Vagina (tissue), 2 donors: ENCODE measurements around the gene LRRN1.

Source experiments
- CTCF ChIP-seq, 3 experiments: fragments of 450-650 bp in 2 of 3; fragments of 200-600 bp in 1 of 3; sonication (generic) in 1 of 3; IDR thresholded peaks; one replicate each; pipeline ENCODE4 v1.5.1; 2017 to 2019; ENCODE audit warnings: antibody characterized with exemption in 3 of 3, mild to moderate bottlenecking in 2 of 3, moderate library complexity in 2 of 3
- POLR2A ChIP-seq, 2 donors: fragments of 450-650 bp; IDR thresholded peaks; one replicate each; pipeline ENCODE4 v1.6.1; 2017; ENCODE audit warnings: antibody characterized with exemption in 2 of 2, mild to moderate bottlenecking in 2 of 2, moderate library complexity in 2 of 2
- POLR2AphosphoS5 ChIP-seq, 2 donors: sonication (generic); formaldehyde crosslinking; IDR thresholded peaks; one replicate each; pipeline ENCODE4 v1.9.0; 2017; ENCODE audit warnings: antibody characterized with exemption in 2 of 2, mild to moderate bottlenecking in 2 of 2, low read depth in 1 of 2; ENCODE audit not compliant: insufficient read depth in 1 of 2

GRCh38 chr3:3778216-3778615 is 21.0 kb upstream of the LRRN1 start:
- TF ChIP-seq CTCF (IDR thresholded peaks at IDR 0.05) (no peak), POLR2A (IDR thresholded peaks at IDR 0.05) (no peak), POLR2AphosphoS5 (IDR thresholded peaks at IDR 0.05; ENCODE audit: insufficient read depth in 1 of 2, low read depth in 1 of 2) (no peak)
